GM12878 (cell line): ENCODE results near the gene TROAP. TPM values are rescaled to one million over a fixed set of nuclear protein-coding genes. Genes with fewer than 3 reads are reported as not detected.

ENCODE experiments used
- BHLHE40 ChIP-seq, 2 experiments: fragments of 450-650 bp in 1 of 2; IDR thresholded peaks; 2 replicates each; pipeline ENCODE4 v1.6.1; 2011 to 2017; ENCODE audit warnings: low read depth in 2 of 2, borderline replicate concordance in 1 of 2, improper control_type of control experiment in 1 of 2, low read length in 1 of 2, mild to moderate bottlenecking in 1 of 2
- BMI1 ChIP-seq: fragments of 450-650 bp; IDR thresholded peaks from 2 replicates; pipeline ENCODE4 v1.6.1; 2016; ENCODE audit warnings: mild to moderate bottlenecking, moderate library complexity, borderline replicate concordance
- BRCA1 ChIP-seq: IDR thresholded peaks from 2 replicates; pipeline ENCODE4 v1.6.1; 2011; ENCODE audit warnings: low read depth, low read length, improper control_type of control experiment
- CREB1 ChIP-seq: IDR thresholded peaks from 2 replicates; pipeline ENCODE4 v1.6.1; 2012; ENCODE audit warnings: low read depth, mild to moderate bottlenecking, inconsistent platforms
- EGR1 ChIP-seq, 2 experiments: IDR thresholded peaks; 1 replicate in 1 of 2; 2 replicates in 1 of 2; pipeline ENCODE4 v1.6.1; 2011 to 2012; ENCODE audit warnings: low read depth in 2 of 2, low read length in 2 of 2, borderline replicate concordance in 1 of 2, mild to moderate bottlenecking in 1 of 2, moderate library complexity in 1 of 2
- EZH2 ChIP-seq: IDR thresholded peaks from 2 replicates; pipeline ENCODE4 v1.6.1; 2012; ENCODE audit warnings: low read depth, mild to moderate bottlenecking, control low read depth, inconsistent platforms, low read length, borderline replicate concordance; ENCODE audit not compliant: control insufficient read depth
- IKZF1 ChIP-seq: fragments of 450-650 bp; conservative IDR thresholded peaks from 2 replicates; pipeline ENCODE4 v1.6.1; 2017; ENCODE audit warnings: antibody characterized with exemption, mild to moderate bottlenecking
- NR2F1 ChIP-seq: fragments of 450-650 bp; conservative IDR thresholded peaks from 2 replicates; pipeline ENCODE4 v1.6.1; 2017; ENCODE audit warnings: mild to moderate bottlenecking
- PAX5 ChIP-seq: IDR thresholded peaks from 2 replicates; pipeline ENCODE4 v1.6.1; 2011; ENCODE audit warnings: low read depth, low read length, borderline replicate concordance
- POLR2AphosphoS2 ChIP-seq: IDR thresholded peaks from 2 replicates; pipeline ENCODE4 v1.6.1; 2011; ENCODE audit warnings: low read depth, mild to moderate bottlenecking, low read length, improper control_type of control experiment, moderate library complexity
- POU2F2 ChIP-seq: IDR thresholded peaks from 3 replicates; pipeline ENCODE4 v1.6.1; 2011; ENCODE audit warnings: low read depth, mild to moderate bottlenecking, low read length, borderline replicate concordance
- SREBF1 ChIP-seq: IDR thresholded peaks from 2 replicates; pipeline ENCODE4 v1.6.1; 2012; ENCODE audit warnings: mild to moderate bottlenecking, low read length
- STAT1 ChIP-seq: fragments of 450-650 bp; conservative IDR thresholded peaks from 2 replicates; pipeline ENCODE4 v1.6.1; 2014; ENCODE audit warnings: antibody characterized with exemption, mild to moderate bottlenecking
- TBL1XR1 ChIP-seq: IDR thresholded peaks from 2 replicates; pipeline ENCODE4 v1.6.1; 2012; ENCODE audit warnings: low read depth, low read length, improper control_type of control experiment
- polyA plus RNA-seq, 11 experiments: library from polyadenylated mRNA; depleted of rRNA in 4 of 11; unstranded in 6 of 11; stranded (reverse) in 5 of 11; fragments of >200 nt; fragmentation: Nextera tagmentation in 4 of 11; fragmentation: Illumina TruSeq in 1 of 11; extraction: Ambion mirVana in 4 of 11; extraction: Trizol in 1 of 11; gene quantifications; 1 replicate in 1 of 11; 2 replicates in 10 of 11; pipeline versions ENCODE4 v1.2.1 to v1.2.3, GENCODE V29; 2011 to 2016; ENCODE audit warnings: inconsistent platforms in 2 of 11, missing spikeins in 2 of 11, low read depth in 1 of 11
- total RNA-seq, 4 experiments: library from RNA; depleted of rRNA in 3 of 4; stranded (reverse); fragments of >200 nt in 3 of 4; fragmentation: Illumina TruSeq in 1 of 4; extraction: Trizol in 1 of 4; gene quantifications; 2 replicates each; pipeline versions ENCODE4 v1.2.1 to v1.2.3, GENCODE V29; 2013 to 2021
- TF ChIP-seq, protein P1 (sequence below): IDR thresholded peaks from 2 replicates; pipeline ENCODE4 v1.6.1; 2012; ENCODE audit warnings: low read length, inconsistent platforms
- TF ChIP-seq, protein P2 (sequence below): fragments of 450-650 bp; IDR thresholded peaks from 2 replicates; pipeline ENCODE4 v1.6.1; 2017; ENCODE audit warnings: borderline replicate concordance

TROAP gene
- total and polyA plus RNA-seq, 10 of the 15 experiments (the other 5 are each of a cell fraction or from before 2014, with no cell fraction given), result 26.8 to 93.7 (median 52.6) TPM

DNA sequence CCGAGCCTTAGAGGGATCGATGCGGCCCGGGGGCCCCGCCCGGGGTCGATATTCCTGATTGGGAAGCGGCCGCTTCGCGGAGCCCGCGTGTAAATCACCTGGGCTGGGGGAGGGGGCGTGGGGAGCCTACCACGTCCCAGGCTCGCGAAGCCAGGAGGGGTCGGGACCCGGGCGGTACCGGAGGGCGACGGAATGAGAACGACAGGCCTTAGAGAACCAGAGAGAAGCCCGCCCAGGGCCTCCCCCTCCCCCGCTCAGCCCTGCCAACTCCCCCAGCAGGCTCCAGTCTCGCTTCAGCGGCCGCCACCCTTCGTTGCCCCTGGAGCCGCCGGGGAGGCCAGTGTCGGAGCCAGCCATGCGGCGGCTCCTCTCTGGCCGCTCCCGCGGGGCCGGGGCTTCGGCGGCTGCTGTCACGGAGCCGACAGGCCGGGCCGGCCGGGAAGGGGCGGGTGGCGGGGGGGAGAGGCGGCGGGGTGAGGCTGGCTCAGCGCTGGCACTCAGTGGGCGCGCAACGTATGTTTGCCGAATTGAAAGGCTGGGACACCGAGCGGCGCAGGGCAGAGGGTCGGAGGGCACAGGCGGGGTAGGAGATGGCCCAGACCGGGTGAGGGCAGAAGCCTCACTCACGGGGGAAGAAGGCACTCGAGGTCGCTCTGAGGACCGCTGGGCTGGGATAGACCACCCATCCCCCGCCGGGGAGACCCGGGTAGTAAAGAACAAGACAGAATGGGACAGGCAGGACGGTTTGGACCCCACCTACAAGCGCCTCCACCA is 22.2 kb downstream of the TROAP start (continued):
- peak; percentile 92 for TF ChIP-seq PAX5
- TF ChIP-seq IKZF1, result no peak
- no peak for TF ChIP-seq POU2F2
- 0 out of 2 replicates have a peak, but pooled peaks have one; percentile 23 for TF ChIP-seq EZH2
- TF ChIP-seq NR2F1, result 0 out of 2 replicates have a peak, but pooled peaks have one; percentile 29
- TF ChIP-seq EGR1 (IDR thresholded peaks at IDR 0.05; ENCODE audit: borderline replicate concordance in 1 of 2, low read depth in 2 of 2, low read length in 2 of 2), result peak in 1 of 2 experiments; percentile 62; a peak in 1 of 3 replicates
- TF ChIP-seq CREB1, result no peak
- TF ChIP-seq, protein P1, sequence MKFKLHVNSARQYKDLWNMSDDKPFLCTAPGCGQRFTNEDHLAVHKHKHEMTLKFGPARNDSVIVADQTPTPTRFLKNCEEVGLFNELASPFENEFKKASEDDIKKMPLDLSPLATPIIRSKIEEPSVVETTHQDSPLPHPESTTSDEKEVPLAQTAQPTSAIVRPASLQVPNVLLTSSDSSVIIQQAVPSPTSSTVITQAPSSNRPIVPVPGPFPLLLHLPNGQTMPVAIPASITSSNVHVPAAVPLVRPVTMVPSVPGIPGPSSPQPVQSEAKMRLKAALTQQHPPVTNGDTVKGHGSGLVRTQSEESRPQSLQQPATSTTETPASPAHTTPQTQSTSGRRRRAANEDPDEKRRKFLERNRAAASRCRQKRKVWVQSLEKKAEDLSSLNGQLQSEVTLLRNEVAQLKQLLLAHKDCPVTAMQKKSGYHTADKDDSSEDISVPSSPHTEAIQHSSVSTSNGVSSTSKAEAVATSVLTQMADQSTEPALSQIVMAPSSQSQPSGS, result no peak
- TF ChIP-seq SREBF1, result no peak
- no peak for TF ChIP-seq BMI1
- TF ChIP-seq, protein P2, sequence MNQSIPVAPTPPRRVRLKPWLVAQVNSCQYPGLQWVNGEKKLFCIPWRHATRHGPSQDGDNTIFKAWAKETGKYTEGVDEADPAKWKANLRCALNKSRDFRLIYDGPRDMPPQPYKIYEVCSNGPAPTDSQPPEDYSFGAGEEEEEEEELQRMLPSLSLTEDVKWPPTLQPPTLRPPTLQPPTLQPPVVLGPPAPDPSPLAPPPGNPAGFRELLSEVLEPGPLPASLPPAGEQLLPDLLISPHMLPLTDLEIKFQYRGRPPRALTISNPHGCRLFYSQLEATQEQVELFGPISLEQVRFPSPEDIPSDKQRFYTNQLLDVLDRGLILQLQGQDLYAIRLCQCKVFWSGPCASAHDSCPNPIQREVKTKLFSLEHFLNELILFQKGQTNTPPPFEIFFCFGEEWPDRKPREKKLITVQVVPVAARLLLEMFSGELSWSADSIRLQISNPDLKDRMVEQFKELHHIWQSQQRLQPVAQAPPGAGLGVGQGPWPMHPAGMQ, result no peak
- TF ChIP-seq BHLHE40 (IDR thresholded peaks at IDR 0.05; ENCODE audit: borderline replicate concordance in 1 of 2, low read depth in 2 of 2, low read length in 1 of 2), result 0 out of 4 replicates have a peak, but pooled peaks of 1 of the 2 experiments have one; percentile 16
- TF ChIP-seq STAT1, result no peak
- no peak for TF ChIP-seq POLR2AphosphoS2
- no peak for TF ChIP-seq BRCA1
- TF ChIP-seq TBL1XR1, result no peak
